H1 (cell line): ENCODE measurements around the gene LENG9. TPM values are rescaled to one million over a fixed set of nuclear protein-coding genes. Genes with fewer than 3 reads are reported as not detected.

Source experiments
- CHD2 ChIP-seq: IDR thresholded peaks from 2 replicates; pipeline ENCODE4 v1.6.1; 2012; ENCODE audit warnings: low read length, improper control_type of control experiment
- KDM1A ChIP-seq: fragments of 200-600, 300-600 bp; sonication (generic); IDR thresholded peaks from 2 replicates; pipeline ENCODE4 v1.7.1; 2016; ENCODE audit warnings: mild to moderate bottlenecking, low read length, borderline replicate concordance
- SP2 ChIP-seq: IDR thresholded peaks from 2 replicates; pipeline ENCODE4 v1.6.1; 2012; ENCODE audit warnings: mild to moderate bottlenecking, low read length, inconsistent platforms
- polyA plus RNA-seq, 7 experiments: library from polyadenylated mRNA; depleted of rRNA in 3 of 7; stranded (reverse) in 5 of 7; unstranded in 2 of 7; fragments of >200 nt in 5 of 7; fragments of 200-250 nt in 2 of 7; gene quantifications; 1 replicate in 5 of 7; 2 replicates in 1 of 7; 4 replicates in 1 of 7; pipeline versions ENCODE4 v1.2.1 to v1.2.3, GENCODE V29; 2011 to 2013; ENCODE audit warnings: missing spikeins in 2 of 7, mixed read lengths in 2 of 7
- total RNA-seq: library from RNA; stranded (reverse); fragmentation: NEBNext Ultra II Directional; extraction: Animal tissue kit (Norgen Biotek cat#: 25700); gene quantifications from 2 replicates; pipeline ENCODE4 v1.2.1, GENCODE V29; 2021

LENG9 gene
- total and polyA plus RNA-seq, 2 of the 8 experiments (the other 6 are each of a cell fraction or from before 2014, with no cell fraction given) = 1.6 to 3.9 TPM

DNA sequence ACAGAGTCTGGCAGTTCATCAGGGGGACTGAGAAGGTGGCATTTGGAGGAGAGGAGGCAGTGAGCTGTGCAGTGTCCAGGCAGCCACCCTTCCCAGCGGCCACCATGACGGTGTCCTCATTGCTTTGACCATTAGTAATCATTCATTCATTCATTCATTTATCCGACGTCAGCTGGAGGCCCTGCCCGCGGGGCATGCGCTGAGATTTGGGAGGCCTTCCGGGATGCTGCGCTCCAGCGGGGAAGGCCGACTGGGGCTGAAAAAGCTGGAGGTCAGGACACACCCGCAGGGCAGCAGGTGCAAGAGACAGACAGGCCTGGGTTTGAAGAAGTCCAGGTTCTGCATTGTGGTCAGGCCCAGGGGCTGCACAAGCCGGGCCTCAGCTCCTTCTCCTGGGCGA lies 39.4 kb downstream of the LENG9 start (continued):
- no peak for TF ChIP-seq CHD2
- TF ChIP-seq SP2 = no peak
- TF ChIP-seq KDM1A = no peak
